Trophoblast cell (in vitro differentiated cells and primary cell): Measurements from ENCODE around the gene CTAGE9.

Experiments used
- DNase-seq, 2 donors: peaks; one replicate each; pipeline ENCODE4 v3.0.0-alpha.2; 2016
- H2AFZ ChIP-seq: 2 replicates; pipeline ENCODE4 v1.6.1; 2013; ENCODE audit warnings: low read length, moderate library complexity, mild to moderate bottlenecking; ENCODE audit not compliant: insufficient read depth, poor library complexity
- H2AK5ac ChIP-seq: 2 replicates; pipeline ENCODE4 v1.6.1; 2013; ENCODE audit warnings: mild to moderate bottlenecking, low read length
- H2BK120ac ChIP-seq: 2 replicates; pipeline ENCODE4 v1.6.1; 2013; ENCODE audit warnings: low read length, mild to moderate bottlenecking, moderate library complexity; ENCODE audit not compliant: insufficient read depth, poor library complexity
- H2BK12ac ChIP-seq: 2 replicates; pipeline ENCODE4 v1.6.1; 2013; ENCODE audit warnings: mild to moderate bottlenecking, low read length, moderate library complexity
- H2BK5ac ChIP-seq: 2 replicates; pipeline ENCODE4 v1.6.1; 2013; ENCODE audit warnings: low read length, low read depth, moderate library complexity, mild to moderate bottlenecking; ENCODE audit not compliant: poor library complexity
- H3K14ac ChIP-seq: 2 replicates; pipeline ENCODE4 v1.6.1; 2013; ENCODE audit warnings: mild to moderate bottlenecking, low read length
- H3K18ac ChIP-seq: 2 replicates; pipeline ENCODE4 v1.6.1; 2013; ENCODE audit warnings: mild to moderate bottlenecking, low read length
- H3K23ac ChIP-seq: 2 replicates; pipeline ENCODE4 v1.6.1; 2013; ENCODE audit warnings: low read length
- H3K27ac ChIP-seq: 2 replicates; pipeline ENCODE4 v1.5.1; 2013; ENCODE audit warnings: low read depth, mild to moderate bottlenecking, inconsistent platforms, low read length, moderate library complexity
- H3K27me3 ChIP-seq: 2 replicates; pipeline ENCODE4 v1.6.1; 2013; ENCODE audit warnings: inconsistent platforms, mild to moderate bottlenecking, low read length, moderate library complexity; ENCODE audit not compliant: insufficient read depth
- H3K36me3 ChIP-seq, 2 experiments: 1 replicate in 1 of 2; 2 replicates in 1 of 2; pipeline ENCODE4 v1.6.1; 2013; ENCODE audit warnings: low read length in 2 of 2, mild to moderate bottlenecking in 2 of 2, moderate library complexity in 1 of 2; ENCODE audit not compliant: insufficient read depth in 2 of 2, control insufficient read depth in 1 of 2
- H3K4ac ChIP-seq: 2 replicates; pipeline ENCODE4 v1.6.1; 2013; ENCODE audit warnings: low read depth, mild to moderate bottlenecking, low read length, moderate library complexity
- H3K4me1 ChIP-seq, 2 experiments: 1 replicate in 1 of 2; 2 replicates in 1 of 2; pipeline ENCODE4 v1.6.1; 2013; ENCODE audit warnings: low read length in 2 of 2, mild to moderate bottlenecking in 2 of 2, moderate library complexity in 1 of 2; ENCODE audit not compliant: insufficient read depth in 2 of 2, control insufficient read depth in 1 of 2
- H3K4me2 ChIP-seq: 2 replicates; pipeline ENCODE4 v1.6.1; 2013; ENCODE audit warnings: inconsistent platforms, mild to moderate bottlenecking, low read length, moderate library complexity
- H3K4me3 ChIP-seq: 2 replicates; pipeline ENCODE4 v1.5.1; 2013; ENCODE audit warnings: mild to moderate bottlenecking, low read depth, low read length, inconsistent platforms
- H3K79me1 ChIP-seq: one replicate; pipeline ENCODE4 v1.6.1; 2013; ENCODE audit warnings: low read length
- H3K79me2 ChIP-seq: 2 replicates; pipeline ENCODE4 v1.6.1; 2013; ENCODE audit warnings: low read length, mild to moderate bottlenecking; ENCODE audit not compliant: control insufficient read depth, insufficient read depth, poor library complexity
- H3K9ac ChIP-seq: 2 replicates; pipeline ENCODE4 v1.6.1; 2013; ENCODE audit warnings: mild to moderate bottlenecking, low read length
- H3K9me3 ChIP-seq: 2 replicates; pipeline ENCODE4 v1.6.1; 2013; ENCODE audit warnings: low read depth, mild to moderate bottlenecking, control low read depth, inconsistent platforms, low read length; ENCODE audit not compliant: insufficient read depth
- H4K12ac ChIP-seq: 2 replicates; pipeline ENCODE4 v1.6.1; 2013; ENCODE audit warnings: low read depth, mild to moderate bottlenecking, low read length, moderate library complexity
- H4K8ac ChIP-seq: 2 replicates; pipeline ENCODE4 v1.6.1; 2013; ENCODE audit warnings: low read depth, mild to moderate bottlenecking, low read length, moderate library complexity
- H4K91ac ChIP-seq: one replicate; pipeline ENCODE4 v1.6.1; 2013; ENCODE audit warnings: low read depth, mild to moderate bottlenecking, low read length, moderate library complexity
- WGBS: extraction: QIAGEN DNeasy Blood & Tissue Kit; methylation state at CpG from one replicate; pipeline ENCODE4 v1.1.7; 2013; ENCODE audit warnings: missing lambda C conversion rate; ENCODE audit not compliant: insufficient read length, insufficient coverage; ENCODE audit errors: extremely low coverage; 5-methylcytosine and 5-hydroxymethylcytosine counted together

CTAGE9 gene

DNA sequence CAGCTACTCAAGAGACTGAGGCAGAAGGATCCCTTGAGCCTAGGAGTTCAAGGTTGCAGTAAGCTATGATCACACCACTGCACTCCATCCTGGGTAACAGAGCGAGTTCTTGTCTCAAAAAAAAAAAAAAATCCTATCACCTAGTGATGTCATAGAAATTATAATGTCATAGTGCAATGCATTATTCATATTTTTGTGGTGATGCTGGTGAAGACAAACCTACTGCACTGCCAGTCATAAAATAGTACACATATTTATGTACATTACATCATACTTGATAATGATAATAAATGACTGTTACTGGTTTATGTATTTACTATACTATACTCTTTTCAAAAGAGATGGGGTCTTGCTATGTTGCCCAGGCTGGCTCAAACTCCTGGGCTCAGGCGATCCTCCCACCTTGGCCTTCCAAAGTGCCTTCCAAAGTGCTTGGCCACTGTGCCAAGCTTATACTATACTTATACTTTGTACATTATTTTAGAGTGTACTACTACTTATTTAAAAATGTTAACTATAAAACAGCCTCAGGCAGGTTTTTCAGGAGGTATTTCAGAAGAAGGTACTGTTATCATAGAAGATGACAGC is 47.1 kb downstream of the CTAGE9 start:
- no peaks in the 10 kb centered on the region for H3K79me1 ChIP-seq
- no peak overlapping the region for H2AK5ac ChIP-seq
- H3K4me1 ChIP-seq: no peaks in the 10 kb centered on the region
- H3K79me2 ChIP-seq: no peaks in the 10 kb centered on the region
- H4K91ac ChIP-seq: no peak overlapping the region
- no peak overlapping the region for H3K4me2 ChIP-seq
- no peak overlapping the region for H3K4me3 ChIP-seq
- WGBS: no CpG with 5 or more reads among the region's 2 CpGs
- H3K4ac ChIP-seq: no peak overlapping the region
- H2BK5ac ChIP-seq: no peak overlapping the region
- no peak overlapping the region for H3K14ac ChIP-seq
- no peak overlapping the region for H4K12ac ChIP-seq
- H3K36me3 ChIP-seq: no peaks in the 10 kb centered on the region
- no peak overlapping the region for H3K23ac ChIP-seq
- no peak overlapping the region for H2AFZ ChIP-seq
- no peak overlapping the region for H3K9ac ChIP-seq
- no peak overlapping the region for H3K18ac ChIP-seq
- H3K27ac ChIP-seq: no peak overlapping the region
- no peak for DNase-seq
- no peak overlapping the region for H4K8ac ChIP-seq
- H3K27me3 ChIP-seq: no peaks in the 10 kb centered on the region
- H2BK120ac ChIP-seq: no peak overlapping the region
- no peak overlapping the region for H2BK12ac ChIP-seq
- H3K9me3 ChIP-seq: no peaks in the 10 kb centered on the region

DNA sequence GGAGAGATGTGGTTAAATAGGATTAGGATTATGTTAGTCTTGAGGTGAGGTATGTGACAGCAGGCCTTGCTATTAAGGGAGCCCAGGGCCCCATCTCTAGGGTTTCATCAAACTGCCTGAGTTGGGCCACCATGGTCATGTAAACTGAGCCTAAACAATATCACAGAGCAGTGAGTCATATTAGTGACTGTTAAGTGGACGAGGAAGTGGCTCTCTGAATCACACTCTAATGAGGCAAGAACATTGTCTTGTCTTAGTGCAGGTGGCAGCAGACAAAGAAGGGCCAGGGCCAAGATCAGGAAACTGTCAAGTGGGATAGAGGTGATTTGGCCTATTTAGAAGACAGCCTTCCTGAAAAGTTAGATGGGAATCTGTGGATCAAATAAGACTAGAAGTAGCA is 50.6 kb downstream of the CTAGE9 start:
- H3K23ac ChIP-seq: no peak overlapping the region
- no peak overlapping the region for H2AK5ac ChIP-seq
- DNase-seq: peak in 1 of 2 donors; percentile 28
- H3K4ac ChIP-seq: no peak overlapping the region
- H3K27ac ChIP-seq: no peak overlapping the region
- no peak overlapping the region for H2BK120ac ChIP-seq
- no CpG with 5 or more reads among the region's 1 CpG for WGBS
- H4K8ac ChIP-seq: no peak overlapping the region
- no peak overlapping the region for H2BK12ac ChIP-seq
- H3K27me3 ChIP-seq: no peaks in the 10 kb centered on the region
- no peaks in the 10 kb centered on the region for H3K4me1 ChIP-seq
- no peak overlapping the region for H2BK5ac ChIP-seq
- H4K12ac ChIP-seq: no peak overlapping the region
- H3K9ac ChIP-seq: no peak overlapping the region
- no peaks in the 10 kb centered on the region for H3K36me3 ChIP-seq
- no peaks in the 10 kb centered on the region for H3K9me3 ChIP-seq
- no peak overlapping the region for H2AFZ ChIP-seq
- no peak overlapping the region for H4K91ac ChIP-seq
- no peak overlapping the region for H3K14ac ChIP-seq
- no peaks in the 10 kb centered on the region for H3K79me2 ChIP-seq
- no peak overlapping the region for H3K4me3 ChIP-seq
- no peak overlapping the region for H3K4me2 ChIP-seq
- no peaks in the 10 kb centered on the region for H3K79me1 ChIP-seq
- no peak overlapping the region for H3K18ac ChIP-seq
